HEK293 (cell line): Measurements from ENCODE around the gene OR8U1.
"Not testable (repeated sequence)": the region's sequence is repeated elsewhere in the genome, so short reads cannot be mapped to it uniquely, and the experiment has no call there.

Experiments
- CTCF ChIA-PET: fragments of 350-600 bp; formaldehyde crosslinking; extraction: SDS; loops from one replicate; lab custom pipeline; 2021; ENCODE audit warnings: antibody characterized with exemption; lab: Yijun Ruan, JAX
- POLR2A ChIA-PET: fragments of 300-600 bp; formaldehyde crosslinking; extraction: SDS; loops from one replicate; lab custom pipeline; 2020; ENCODE audit warnings: antibody characterized with exemption, inconsistent platforms; lab: Yijun Ruan, JAX
- H3K27ac ChIP-seq: fragments of 200-500 bp; sonication (Bioruptor generic); 2 replicates; pipeline ENCODE4 v1.5.1; 2014; ENCODE audit warnings: low read depth, low read length, control low read depth, inconsistent platforms; ENCODE audit errors: extremely low read depth
- H3K36me3 ChIP-seq, 2 experiments: fragments of 200-500 bp in 1 of 2; sonication (Bioruptor generic) in 1 of 2; 1 replicate in 1 of 2; 2 replicates in 1 of 2; pipeline ENCODE4 v1.5.1; 2014 to 2017; ENCODE audit warnings: inconsistent platforms in 2 of 2, low read length in 2 of 2; ENCODE audit not compliant: control insufficient read depth in 2 of 2, insufficient read depth in 1 of 2
- H3K4me1 ChIP-seq: fragments of 200-500 bp; sonication (Bioruptor generic); 2 replicates; pipeline ENCODE4 v1.5.1; 2014; ENCODE audit warnings: mild to moderate bottlenecking, low read length, inconsistent platforms; ENCODE audit not compliant: control insufficient read depth, insufficient read depth
- H3K4me3 ChIP-seq: 2 replicates; pipeline ENCODE4 v1.5.1; 2011; ENCODE audit warnings: low read depth, mild to moderate bottlenecking, control low read depth, low read length, moderate library complexity
- H3K9me3 ChIP-seq: fragments of 200-500 bp; sonication (Bioruptor generic); 2 replicates; pipeline ENCODE4 v1.5.1; 2014; ENCODE audit warnings: low read depth, low read length, inconsistent platforms; ENCODE audit not compliant: control insufficient read depth, insufficient read depth
- AEBP2 ChIP-seq: fragments of 450-650 bp; formaldehyde crosslinking; IDR thresholded peaks from 2 replicates; pipeline ENCODE4 v1.5.1; 2016; ENCODE audit warnings: missing biosample characterization, missing genetic modification characterization, borderline replicate concordance
- GLIS2 ChIP-seq: fragments of 450-650 bp; formaldehyde crosslinking; IDR thresholded peaks from 2 replicates; pipeline ENCODE4 v1.5.1; 2016; ENCODE audit warnings: missing biosample characterization, missing genetic modification characterization
- KLF1 ChIP-seq: fragments of 450-650 bp; formaldehyde crosslinking; IDR thresholded peaks from 2 replicates; pipeline ENCODE4 v1.5.1; 2016; ENCODE audit warnings: missing biosample characterization, missing genetic modification characterization
- KLF9 ChIP-seq: fragments of 450-650 bp; formaldehyde crosslinking; IDR thresholded peaks from 2 replicates; pipeline ENCODE4 v1.5.1; 2016; ENCODE audit warnings: missing biosample characterization, missing genetic modification characterization, low read depth
- PRDM1 ChIP-seq: fragments of 450-650 bp; formaldehyde crosslinking; IDR thresholded peaks from 2 replicates; pipeline ENCODE4; 2016; ENCODE audit warnings: missing biosample characterization, missing genetic modification characterization
- SETDB1 ChIP-seq: IDR thresholded peaks from one replicate; pipeline ENCODE4 v1.6.1; 2017; ENCODE audit warnings: mild to moderate bottlenecking, low read length, moderate library complexity, mixed read lengths; ENCODE audit not compliant: insufficient read length
- TRIM28 ChIP-seq: IDR thresholded peaks from 2 replicates; pipeline ENCODE4 v1.6.1; 2011; ENCODE audit warnings: low read length, control low read depth, borderline replicate concordance
- ZFP3 ChIP-seq: fragments of 450-650 bp; formaldehyde crosslinking; IDR thresholded peaks from 2 replicates; pipeline ENCODE4 v1.5.1; 2016; ENCODE audit warnings: low read depth, missing biosample characterization, missing genetic modification characterization
- ZNF174 ChIP-seq: fragments of 450-650 bp; formaldehyde crosslinking; IDR thresholded peaks from 2 replicates; pipeline ENCODE4 v1.5.0; 2017; ENCODE audit warnings: missing biosample characterization, mild to moderate bottlenecking, missing genetic modification characterization
- ZNF341 ChIP-seq: fragments of 450-650 bp; formaldehyde crosslinking; IDR thresholded peaks from 2 replicates; pipeline ENCODE4; 2016; ENCODE audit warnings: low read depth, missing biosample characterization, missing genetic modification characterization
- ZNF394 ChIP-seq: fragments of 450-650 bp; formaldehyde crosslinking; IDR thresholded peaks from 2 replicates; pipeline ENCODE4 v1.5.1; 2016; ENCODE audit warnings: missing biosample characterization, missing genetic modification characterization, mild to moderate bottlenecking, moderate library complexity, borderline replicate concordance
- ZNF488 ChIP-seq: fragments of 450-650 bp; formaldehyde crosslinking; IDR thresholded peaks from 2 replicates; pipeline ENCODE4 v1.5.1; 2016; ENCODE audit warnings: missing biosample characterization, missing genetic modification characterization
- ZNF600 ChIP-seq: fragments of 450-650 bp; formaldehyde crosslinking; IDR thresholded peaks from 2 replicates; pipeline ENCODE4 v1.5.1; 2016; ENCODE audit warnings: missing biosample characterization, missing genetic modification characterization
- ZNF623 ChIP-seq: fragments of 450-650 bp; formaldehyde crosslinking; IDR thresholded peaks from 2 replicates; pipeline ENCODE4 v1.5.1; 2016; ENCODE audit warnings: missing biosample characterization, missing genetic modification characterization
- TF ChIP-seq, protein P1 (sequence below): fragments of 450-650 bp; formaldehyde crosslinking; IDR thresholded peaks from 2 replicates; pipeline ENCODE4 v1.5.1; 2017; ENCODE audit warnings: missing biosample characterization, missing genetic modification characterization
- TF ChIP-seq, protein P2 (sequence below): fragments of 450-650 bp; formaldehyde crosslinking; IDR thresholded peaks from 2 replicates; pipeline ENCODE4 v1.5.1; 2017; ENCODE audit warnings: missing biosample characterization, missing genetic modification characterization

OR8U1 gene

GRCh38 chr11:56396047-56396446 lies 20.6 kb downstream of the OR8U1 start:
- no peak overlapping the region for H3K27ac ChIP-seq
- POLR2A ChIA-PET = no interaction called here
- no peaks in the 10 kb centered on the region for H3K4me1 ChIP-seq
- no peak for TF ChIP-seq ZNF174 (tag by site-specific recombination)
- TF ChIP-seq GLIS2 = no peak
- TF ChIP-seq KLF9 (tag by site-specific recombination) = no peak
- TF ChIP-seq, protein P1, sequence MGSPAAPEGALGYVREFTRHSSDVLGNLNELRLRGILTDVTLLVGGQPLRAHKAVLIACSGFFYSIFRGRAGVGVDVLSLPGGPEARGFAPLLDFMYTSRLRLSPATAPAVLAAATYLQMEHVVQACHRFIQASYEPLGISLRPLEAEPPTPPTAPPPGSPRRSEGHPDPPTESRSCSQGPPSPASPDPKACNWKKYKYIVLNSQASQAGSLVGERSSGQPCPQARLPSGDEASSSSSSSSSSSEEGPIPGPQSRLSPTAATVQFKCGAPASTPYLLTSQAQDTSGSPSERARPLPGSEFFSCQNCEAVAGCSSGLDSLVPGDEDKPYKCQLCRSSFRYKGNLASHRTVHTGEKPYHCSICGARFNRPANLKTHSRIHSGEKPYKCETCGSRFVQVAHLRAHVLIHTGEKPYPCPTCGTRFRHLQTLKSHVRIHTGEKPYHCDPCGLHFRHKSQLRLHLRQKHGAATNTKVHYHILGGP (tag by site-specific recombination) = no peak
- no peak for TF ChIP-seq ZNF623 (tag by site-specific recombination)
- no peak for TF ChIP-seq ZNF488
- no peak for TF ChIP-seq KLF1 (tag by site-specific recombination)
- TF ChIP-seq, all 188 proteins: peak for 0
- H3K9me3 ChIP-seq = no peaks in the 10 kb centered on the region
- H3K4me3 ChIP-seq = no peak overlapping the region
- CTCF ChIA-PET = no interaction called here
- no peaks in the 10 kb centered on the region for H3K36me3 ChIP-seq

GRCh38 chr11:56401858-56402461 lies 26.5 kb downstream of the OR8U1 start:
- POLR2A ChIA-PET, H3K4me1 ChIP-seq, H3K9me3 ChIP-seq, H3K36me3 ChIP-seq, CTCF ChIA-PET, H3K4me3 ChIP-seq, H3K27ac ChIP-seq: not testable (repeated sequence)

- Histone ChIP-seq H3K9me3 (no peaks in the 10 kb centered on the region), H3K36me3 (no peaks in the 10 kb centered on the region), H3K4me3 (no peak overlapping the region), H3K4me1 (no peaks in the 10 kb centered on the region)
- CTCF ChIA-PET = no interaction called here
- POLR2A ChIA-PET = no interaction called here
- no peak for TF ChIP-seq TRIM28
- TF ChIP-seq ZNF394 (tag by site-specific recombination) = no peak
- no peak for TF ChIP-seq SETDB1
- no peak for TF ChIP-seq AEBP2 (tag by site-specific recombination)
- TF ChIP-seq, protein P2, sequence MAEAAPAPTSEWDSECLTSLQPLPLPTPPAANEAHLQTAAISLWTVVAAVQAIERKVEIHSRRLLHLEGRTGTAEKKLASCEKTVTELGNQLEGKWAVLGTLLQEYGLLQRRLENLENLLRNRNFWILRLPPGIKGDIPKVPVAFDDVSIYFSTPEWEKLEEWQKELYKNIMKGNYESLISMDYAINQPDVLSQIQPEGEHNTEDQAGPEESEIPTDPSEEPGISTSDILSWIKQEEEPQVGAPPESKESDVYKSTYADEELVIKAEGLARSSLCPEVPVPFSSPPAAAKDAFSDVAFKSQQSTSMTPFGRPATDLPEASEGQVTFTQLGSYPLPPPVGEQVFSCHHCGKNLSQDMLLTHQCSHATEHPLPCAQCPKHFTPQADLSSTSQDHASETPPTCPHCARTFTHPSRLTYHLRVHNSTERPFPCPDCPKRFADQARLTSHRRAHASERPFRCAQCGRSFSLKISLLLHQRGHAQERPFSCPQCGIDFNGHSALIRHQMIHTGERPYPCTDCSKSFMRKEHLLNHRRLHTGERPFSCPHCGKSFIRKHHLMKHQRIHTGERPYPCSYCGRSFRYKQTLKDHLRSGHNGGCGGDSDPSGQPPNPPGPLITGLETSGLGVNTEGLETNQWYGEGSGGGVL (tag by site-specific recombination) = no peak
- TF ChIP-seq ZNF600 (tag by site-specific recombination) = no peak
- TF ChIP-seq ZNF341 = no peak
- no peak for TF ChIP-seq PRDM1 (tag by site-specific recombination)
- no peak for TF ChIP-seq ZFP3 (tag by site-specific recombination)
- TF ChIP-seq, all 188 proteins: peak for 0
- H3K27ac ChIP-seq = no peak overlapping the region
These were observed 29.0 kb downstream of the OR8U1 start for GRCh38 chr11:56404393-56404792.
